HG03175 (cell line): ENCODE data around the gene PARD3.
"Not testable (repeated sequence)": the region's sequence is repeated elsewhere in the genome, so short reads cannot be mapped to it uniquely, and the experiment has no call there.

Source experiments
- ATAC-seq: cut with Tn5 transposase; IDR thresholded peaks from one replicate; pipeline ENCODE4 v1.9.1; 2021; ENCODE audit warnings: mild to moderate bottlenecking, moderate library complexity; ENCODE audit not compliant: unreplicated experiment

The PARD3 gene

DNA sequence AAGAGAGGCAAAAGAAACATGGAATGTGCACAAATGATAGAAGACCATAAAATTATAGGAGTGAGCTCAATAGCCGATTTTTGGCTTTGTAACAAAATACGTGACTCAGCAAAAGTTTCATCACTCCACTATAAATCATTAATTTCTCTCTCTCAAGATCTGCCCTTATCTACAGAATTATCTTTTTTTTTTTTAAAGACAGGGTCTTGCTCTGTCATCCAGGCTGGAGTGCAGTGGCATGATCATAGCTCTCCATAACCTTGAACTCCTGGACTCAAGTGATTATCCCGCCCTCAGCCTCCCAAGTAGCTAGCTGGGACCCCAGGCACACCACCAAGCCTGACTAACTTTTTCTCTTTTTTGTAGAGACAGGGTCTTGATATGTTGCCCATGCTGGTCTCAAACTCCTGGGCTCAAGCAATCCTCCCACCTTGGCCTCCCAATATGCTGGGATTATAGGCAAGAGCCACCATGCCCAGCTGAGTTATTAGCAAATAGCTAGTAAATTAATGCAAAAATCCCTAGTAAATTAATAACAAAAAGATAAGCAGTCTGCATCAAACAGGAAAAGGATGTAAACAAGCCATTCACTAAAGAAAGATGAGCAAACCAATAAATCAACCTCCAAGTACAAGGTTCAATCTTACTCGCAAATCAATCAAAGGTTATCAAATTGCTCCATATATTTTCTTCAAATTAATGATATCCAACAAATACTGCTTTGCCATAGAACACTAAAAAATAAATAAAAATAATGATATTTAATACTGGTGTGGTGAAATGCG is 450.7 kb downstream of the PARD3 start:
- no peak for ATAC-seq

DNA sequence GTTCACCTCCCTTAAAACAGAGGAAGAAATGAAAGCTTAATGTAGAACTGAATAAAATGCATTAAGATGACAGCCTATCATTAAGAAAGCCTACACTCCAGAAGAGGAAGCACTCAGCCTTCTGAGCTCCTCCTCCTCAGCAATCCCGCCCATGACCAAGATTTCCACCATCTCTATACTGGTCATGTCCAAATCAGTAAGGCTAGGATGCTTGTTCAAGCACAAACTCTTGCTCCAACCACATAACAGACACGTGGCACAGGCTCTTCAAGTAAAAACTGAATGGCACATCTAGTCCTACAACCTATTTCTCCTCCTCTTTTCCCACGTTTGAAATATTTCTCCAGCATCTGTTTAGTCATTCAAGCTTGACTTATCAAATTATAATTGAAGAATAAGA is 454.1 kb downstream of the PARD3 start:
- ATAC-seq = no peak

DNA sequence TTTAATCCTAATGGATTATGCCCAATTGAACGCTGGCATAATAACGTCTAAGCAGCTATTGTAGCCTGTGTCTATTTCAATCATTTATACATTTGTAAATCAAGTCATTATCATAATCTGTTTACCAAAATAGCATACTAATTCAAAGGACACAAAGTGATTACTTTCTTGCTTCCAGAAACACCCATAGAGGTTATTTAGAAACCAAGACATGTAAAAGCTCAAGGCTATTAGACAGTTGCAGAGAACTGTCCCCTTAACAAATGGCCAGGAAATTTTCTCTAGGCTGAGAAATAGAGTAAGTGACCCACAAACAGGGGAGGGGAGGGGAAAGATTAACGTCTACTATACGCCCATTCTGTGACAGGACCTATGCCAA is 455.7 kb downstream of the PARD3 start:
- no peak for ATAC-seq

DNA sequence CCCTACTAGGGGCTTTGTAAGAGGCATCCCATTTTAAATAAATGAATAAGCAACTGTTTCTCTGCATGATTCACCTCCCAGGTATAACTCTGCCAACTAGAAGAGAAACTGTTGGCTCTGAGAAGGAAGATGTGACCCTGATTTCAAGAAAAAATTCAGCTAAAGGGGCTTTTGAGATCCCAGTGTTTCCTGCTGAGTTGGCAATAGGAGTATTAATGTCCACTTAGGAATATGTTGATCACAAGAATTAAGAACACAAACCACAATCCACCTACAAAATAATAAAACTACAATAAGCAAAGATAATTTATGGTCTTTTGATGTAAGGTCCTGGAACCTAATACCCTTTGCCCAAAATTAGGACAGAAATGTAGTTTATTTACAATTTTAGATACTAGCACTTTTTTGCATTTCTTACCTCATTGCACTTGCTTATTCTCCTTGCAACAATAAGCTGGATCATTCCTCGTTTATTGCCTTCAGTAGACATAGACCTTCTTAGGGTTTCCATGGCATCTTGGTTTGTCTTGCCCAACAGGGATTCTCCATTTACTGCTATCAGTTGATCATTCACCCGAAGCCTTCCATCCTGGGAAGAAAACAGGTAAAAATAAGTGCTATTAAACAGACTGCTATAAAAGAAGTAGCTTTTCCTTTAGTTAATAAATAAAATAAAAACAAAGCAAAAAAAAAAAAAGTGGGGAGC is 456.2 kb downstream of the PARD3 start:
- ATAC-seq = no peak

DNA sequence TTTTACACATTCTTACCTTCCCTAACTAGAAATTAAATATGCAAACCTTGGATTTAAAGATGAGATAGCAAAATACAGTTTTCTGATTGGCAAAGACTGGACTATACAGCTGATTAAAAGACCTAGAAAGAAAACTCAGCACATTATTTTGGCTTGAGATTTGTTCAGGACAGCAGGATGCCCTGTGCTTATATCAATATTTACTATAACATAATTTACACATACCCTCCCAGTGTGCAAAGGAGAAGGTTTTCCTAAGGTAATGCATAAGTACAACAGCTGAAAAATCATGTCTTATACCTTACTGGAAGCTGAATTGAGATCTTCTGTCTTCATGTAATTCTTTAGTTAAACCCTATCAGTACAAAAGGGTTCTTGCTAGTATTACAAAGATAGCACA is 458.6 kb downstream of the PARD3 start:
- ATAC-seq = no peak

GRCh38 chr10:34353530-34353929 is 461.6 kb downstream of the PARD3 start:
- ATAC-seq = not testable (repeated sequence)

DNA sequence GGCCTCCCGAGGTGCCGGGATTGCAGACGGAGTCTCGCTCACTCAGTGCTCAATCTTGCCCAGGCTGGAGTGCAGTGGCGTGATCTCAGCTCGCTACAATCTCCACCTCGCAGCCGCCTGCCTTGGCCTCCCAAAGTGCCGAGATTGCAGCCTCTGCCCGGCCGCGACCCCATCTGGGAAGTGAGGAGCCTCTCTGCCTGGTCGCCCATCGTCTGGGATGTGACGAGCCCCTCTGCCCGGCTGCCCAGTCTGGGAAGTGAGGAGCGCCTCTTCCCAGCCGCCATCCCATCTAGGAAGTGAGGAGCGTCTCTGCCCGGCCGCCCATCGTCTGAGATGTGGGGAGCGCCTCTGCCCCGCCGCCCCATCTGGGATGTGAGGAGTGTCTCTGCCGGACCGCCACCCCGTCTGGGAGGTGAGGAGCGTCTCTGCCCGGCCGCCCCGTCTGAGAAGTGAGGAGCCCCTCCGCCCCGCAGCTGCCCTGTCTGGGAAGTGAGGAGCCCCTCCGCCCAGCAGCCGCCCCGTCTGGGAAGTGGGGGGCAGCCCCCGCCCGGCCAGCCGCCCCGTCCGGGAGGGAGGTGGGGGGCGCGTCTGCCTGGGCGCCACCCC is 462.4 kb downstream of the PARD3 start:
- not testable (repeated sequence) for ATAC-seq

- no peak for ATAC-seq
These were observed 463.9 kb downstream of the PARD3 start for GRCh38 chr10:34351161-34351560.

- ATAC-seq = no peak
These were observed 466.1 kb downstream of the PARD3 start for GRCh38 chr10:34348917-34349485.

DNA sequence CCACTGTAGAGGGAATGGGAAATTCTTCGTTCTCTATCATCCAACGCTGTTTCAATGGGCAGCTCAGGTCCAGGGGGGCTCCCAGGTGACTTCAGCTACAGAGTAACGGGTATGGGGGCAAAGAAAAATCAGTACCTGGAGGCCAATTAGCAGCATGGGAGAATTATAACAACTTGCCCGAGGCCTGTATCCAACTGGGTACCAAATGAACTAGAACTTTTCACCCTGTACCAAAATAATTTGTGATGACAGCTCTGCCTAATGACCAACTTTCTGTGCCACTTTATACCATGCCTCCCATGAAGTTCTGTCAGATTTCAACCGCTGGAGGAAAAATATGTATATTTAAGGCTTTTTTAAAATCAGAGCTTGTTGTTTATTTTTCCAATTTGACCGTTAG is 467.1 kb downstream of the PARD3 start:
- ATAC-seq = no peak

- no peak for ATAC-seq
These were observed 468.0 kb downstream of the PARD3 start for GRCh38 chr10:34347131-34347530.

- no peak for ATAC-seq
These were observed 468.5 kb downstream of the PARD3 start for GRCh38 chr10:34346516-34347100.

- no peak for ATAC-seq
These were observed 469.7 kb downstream of the PARD3 start for GRCh38 chr10:34345383-34345782.

DNA sequence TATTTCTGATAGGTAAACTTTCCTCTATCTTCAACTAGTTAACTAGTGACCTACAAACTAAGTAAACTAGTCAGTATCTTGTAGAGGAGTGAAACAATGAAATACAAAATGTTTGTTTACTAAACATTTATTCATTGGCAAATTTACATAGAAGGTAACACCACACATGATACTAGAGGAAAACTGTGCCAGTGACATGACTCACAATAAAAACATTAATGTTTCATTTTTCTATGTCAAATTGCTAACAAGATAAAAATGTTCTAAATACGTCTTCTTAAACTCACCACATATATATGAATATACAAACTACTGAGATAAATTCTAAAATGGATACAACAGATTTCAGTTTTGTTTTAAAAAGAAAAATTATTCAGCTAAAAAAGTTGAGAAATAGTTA is 471.3 kb downstream of the PARD3 start:
- ATAC-seq = no peak

- ATAC-seq = no peak
These were observed 473.6 kb downstream of the PARD3 start for GRCh38 chr10:34341473-34341872.

- no peak for ATAC-seq
These were observed 474.2 kb downstream of the PARD3 start for GRCh38 chr10:34340934-34341333.

GRCh38 chr10:34339816-34340553 is 475.1 kb downstream of the PARD3 start:
- no peak for ATAC-seq

- no peak for ATAC-seq
These were observed 477.2 kb downstream of the PARD3 start for GRCh38 chr10:34337917-34338316.

GRCh38 chr10:34335960-34336690 is 479.0 kb downstream of the PARD3 start:
- no peak for ATAC-seq

DNA sequence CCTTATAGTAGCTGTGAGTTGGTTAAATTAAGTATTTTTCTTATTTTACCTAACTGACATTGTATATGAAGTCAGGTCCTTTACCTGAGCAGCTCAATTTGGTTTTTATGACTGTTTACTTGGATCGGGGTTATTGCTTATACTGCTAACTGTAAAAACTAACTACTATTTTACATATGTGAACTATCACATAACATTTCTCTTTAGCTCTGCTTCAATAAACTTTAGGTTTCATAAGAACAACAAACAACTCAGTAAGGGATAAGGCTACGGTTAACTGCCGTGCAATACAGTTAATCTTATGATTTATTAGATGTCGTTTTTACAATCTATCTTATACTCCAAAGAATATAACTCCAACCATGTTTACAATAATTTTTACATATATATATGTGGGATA is 480.2 kb downstream of the PARD3 start:
- no peak for ATAC-seq
